Measurements from ENCODE around the gene PLAC8. TPM values are rescaled to one million over a fixed set of nuclear protein-coding genes. Genes with fewer than 3 reads are reported as not detected.
"Not testable (repeated sequence)": the region's sequence is repeated elsewhere in the genome, so short reads cannot be mapped to it uniquely, and the experiment has no call there.

The PLAC8 gene
- total RNA-seq, result 10 to 100 TPM; 10.0 to 37.4 TPM

DNA sequence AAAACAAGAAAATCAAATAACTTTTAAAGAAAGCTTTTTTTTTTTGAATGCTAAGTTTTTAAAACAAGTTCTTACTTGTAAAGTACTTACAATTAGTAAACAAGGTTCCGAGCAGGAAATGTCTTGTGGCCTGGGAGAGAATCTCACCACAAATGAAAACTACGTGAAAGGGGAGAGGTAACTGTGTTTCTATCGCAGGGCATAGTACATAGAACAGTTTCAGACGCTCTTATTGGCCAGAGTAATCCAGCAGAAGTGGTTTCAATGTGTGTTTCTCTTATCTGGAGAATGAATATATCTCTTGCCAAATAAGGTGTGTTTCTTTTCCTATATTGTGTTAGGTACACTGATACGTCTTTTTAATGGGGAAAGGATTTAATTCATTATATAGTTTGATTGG is at the start of gene PLAC8:
Gene PLAC8 (minus strand): TSS at position 154 of the 400 bp plus-strand sequence. CDS start 6,808 bp downstream, outside the sequence.
- H3K4me3 Mint-ChIP-seq, result peak within 1 kb of the TSS; percentile 86
- no peaks in the 10 kb centered on the region for H3K9me3 Mint-ChIP-seq
- peak in 1 of 2 donors; percentile 57 for ATAC-seq
- DNase-seq (ENCODE audit: low spot score), result peak; percentile 63
- H3K4me1 Mint-ChIP-seq (ENCODE audit: low read depth in 2 of 2), result peaks cover 38 to 51% of the 10 kb centered on the region in 2 donors
- peak within 1 kb of the TSS; percentile 95 to 96 for H3K27ac Mint-ChIP-seq
- H3K27me3 Mint-ChIP-seq, result no peaks in the 10 kb centered on the region
- H3K36me3 Mint-ChIP-seq, result no peaks in the 10 kb centered on the region

DNA sequence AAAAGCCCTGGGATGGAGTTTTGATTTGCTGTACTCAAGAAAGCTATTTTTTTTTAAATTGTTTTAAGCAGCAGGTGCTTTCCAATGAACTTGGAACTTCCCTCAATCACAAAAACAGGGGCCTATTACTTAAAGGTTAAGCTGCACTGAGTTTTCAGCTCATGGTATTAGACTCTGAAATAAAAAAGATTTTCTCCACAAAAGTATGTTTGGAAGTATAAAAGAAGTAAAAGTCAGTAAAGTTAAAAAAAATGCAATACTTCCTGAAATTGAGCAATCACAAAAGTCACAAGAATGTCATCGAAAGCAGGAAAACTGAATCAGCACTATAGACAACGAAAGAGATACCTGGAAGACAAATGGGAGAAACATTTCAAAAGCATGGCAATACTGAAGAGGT is 38.9 kb upstream of the PLAC8 start:
- no peak overlapping the region for H3K4me3 Mint-ChIP-seq
- no peak for ATAC-seq
- no peaks in the 10 kb centered on the region for H3K36me3 Mint-ChIP-seq
- DNase-seq (ENCODE audit: low spot score), result no peak
- no peaks in the 10 kb centered on the region for H3K27me3 Mint-ChIP-seq
- peaks cover 13 to 24% of the 10 kb centered on the region in 2 donors for H3K4me1 Mint-ChIP-seq (ENCODE audit: low read depth in 2 of 2)
- no peak overlapping the region for H3K27ac Mint-ChIP-seq
- H3K9me3 Mint-ChIP-seq, result peaks cover 2% of the 10 kb centered on the region

DNA sequence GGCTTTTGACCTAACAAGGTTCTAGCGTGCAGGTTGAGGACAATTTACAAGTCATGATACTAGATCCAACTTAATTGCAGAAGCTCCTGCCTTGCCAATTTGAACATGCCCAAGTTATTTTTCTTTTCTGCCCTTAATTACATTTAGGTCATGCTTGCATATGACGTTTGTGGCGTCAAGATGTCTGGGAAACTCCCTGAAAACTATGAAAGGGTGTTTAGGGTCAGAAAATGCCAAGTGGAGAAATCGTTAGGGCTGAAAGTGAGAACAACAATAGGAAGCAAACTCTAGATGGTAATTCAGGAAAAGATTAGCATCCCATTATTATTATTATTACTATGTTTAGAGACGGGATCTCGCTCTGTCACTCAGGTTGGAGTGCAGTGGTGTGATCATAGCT is 38.2 kb upstream of the PLAC8 start:
- H3K9me3 Mint-ChIP-seq, result peaks cover 2% of the 10 kb centered on the region
- no peak overlapping the region for H3K4me3 Mint-ChIP-seq
- no peaks in the 10 kb centered on the region for H3K36me3 Mint-ChIP-seq
- H3K27me3 Mint-ChIP-seq, result no peaks in the 10 kb centered on the region
- no peak overlapping the region for H3K27ac Mint-ChIP-seq
- ATAC-seq (no peak), DNase-seq (ENCODE audit: low spot score) (no peak)
- peaks cover 13 to 26% of the 10 kb centered on the region in 2 donors for H3K4me1 Mint-ChIP-seq (ENCODE audit: low read depth in 2 of 2)

- H3K4me3 Mint-ChIP-seq, result no peak overlapping the region
- H3K36me3 Mint-ChIP-seq, result no peaks in the 10 kb centered on the region
- H3K9me3 Mint-ChIP-seq, result peaks cover 2% of the 10 kb centered on the region
- no peak overlapping the region for H3K27ac Mint-ChIP-seq
- DNase-seq (ENCODE audit: low spot score), result no peak
- ATAC-seq, result no peak
- peaks cover 13 to 26% of the 10 kb centered on the region in 2 donors for H3K4me1 Mint-ChIP-seq (ENCODE audit: low read depth in 2 of 2)
- H3K27me3 Mint-ChIP-seq, result no peaks in the 10 kb centered on the region
Observed at GRCh38 chr4:83151651-83152050, 37.1 kb upstream of the PLAC8 start.

DNA sequence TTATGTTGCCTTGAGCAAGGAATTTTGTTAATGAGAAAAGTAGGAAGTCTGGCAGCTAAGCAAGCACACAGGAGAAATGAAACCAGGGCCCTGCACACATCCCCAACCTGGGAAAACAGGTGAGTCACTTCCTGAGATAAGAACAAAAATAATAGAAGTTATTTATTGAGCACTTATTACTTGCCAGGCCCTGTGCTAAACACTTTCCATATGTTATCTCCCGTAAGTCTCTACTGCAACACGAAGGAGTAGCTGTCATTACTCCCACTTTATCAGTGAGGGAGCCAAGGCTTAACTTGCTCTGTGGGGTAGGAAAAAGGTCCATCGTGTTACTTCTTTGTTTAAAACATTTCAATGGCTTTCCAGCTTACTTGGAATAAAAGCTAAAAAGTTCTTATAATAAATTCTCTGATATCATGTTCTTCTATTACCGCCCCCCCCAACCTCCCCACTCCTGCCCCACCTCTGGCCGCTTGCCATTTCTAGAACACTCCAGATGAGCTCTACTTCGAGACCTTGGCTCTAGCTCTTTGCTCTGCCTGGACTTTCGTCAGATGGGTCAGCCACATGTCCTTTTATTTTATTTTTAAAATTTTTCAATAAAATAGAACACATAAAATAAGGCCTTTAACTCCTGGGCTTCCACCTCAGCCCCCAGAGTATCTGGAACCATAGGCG is 36.3 kb upstream of the PLAC8 start:
- ATAC-seq (no peak), DNase-seq (ENCODE audit: low spot score) (no peak)
- peaks cover 2% of the 10 kb centered on the region for H3K9me3 Mint-ChIP-seq
- H3K27ac Mint-ChIP-seq, result no peak overlapping the region
- H3K4me1 Mint-ChIP-seq (ENCODE audit: low read depth in 2 of 2), result peaks cover 17 to 31% of the 10 kb centered on the region in 2 donors
- no peak overlapping the region for H3K4me3 Mint-ChIP-seq
- H3K36me3 Mint-ChIP-seq, result no peaks in the 10 kb centered on the region
- no peaks in the 10 kb centered on the region for H3K27me3 Mint-ChIP-seq

GRCh38 chr4:83149865-83150652 is 35.5 kb upstream of the PLAC8 start:
- no peaks in the 10 kb centered on the region for H3K36me3 Mint-ChIP-seq
- H3K4me3 Mint-ChIP-seq, result no peak overlapping the region
- H3K4me1 Mint-ChIP-seq (ENCODE audit: low read depth in 2 of 2), result peaks cover 21 to 32% of the 10 kb centered on the region in 2 donors
- ATAC-seq (no peak), DNase-seq (ENCODE audit: low spot score) (no peak)
- H3K27ac Mint-ChIP-seq, result no peak overlapping the region
- no peaks in the 10 kb centered on the region for H3K9me3 Mint-ChIP-seq
- H3K27me3 Mint-ChIP-seq, result no peaks in the 10 kb centered on the region

DNA sequence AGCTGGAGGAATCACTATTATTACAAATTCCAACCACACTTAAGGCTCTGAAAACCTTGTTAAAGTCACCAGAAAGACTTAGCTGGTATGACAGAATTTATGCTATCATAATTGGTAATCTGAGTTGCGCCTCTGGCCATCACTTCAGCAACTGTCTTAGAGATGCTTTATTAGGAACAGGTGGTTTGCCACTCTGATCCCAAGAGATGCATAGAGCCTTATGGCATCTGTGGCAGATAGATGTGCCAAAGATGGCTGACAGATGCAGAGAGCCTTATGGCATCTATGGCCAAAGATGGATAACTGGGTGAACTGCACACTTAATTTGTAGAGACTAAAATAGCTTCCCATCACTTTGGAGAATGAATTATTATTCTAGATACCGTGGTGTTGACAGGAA is 32.3 kb upstream of the PLAC8 start:
- Mint-ChIP-seq H3K9me3 (no peaks in the 10 kb centered on the region), H3K27me3 (no peaks in the 10 kb centered on the region), H3K36me3 (no peaks in the 10 kb centered on the region)

GRCh38 chr4:83145776-83146175 is 31.2 kb upstream of the PLAC8 start:
- not testable (repeated sequence) for H3K27me3 Mint-ChIP-seq; H3K4me3 Mint-ChIP-seq; H3K36me3 Mint-ChIP-seq; H3K9me3 Mint-ChIP-seq; DNase-seq (ENCODE audit: low spot score)
- peak; percentile 41 to 85 for ATAC-seq
- peak overlapping the region in 1 of 2 donors; percentile 55 for H3K27ac Mint-ChIP-seq
- H3K4me1 Mint-ChIP-seq (ENCODE audit: low read depth in 2 of 2), result peaks cover 22 to 25% of the 10 kb centered on the region in 2 donors

More for the DNA sequence above, 32.3 kb upstream of the PLAC8 start:
- Mint-ChIP-seq H3K4me1 (ENCODE audit: low read depth in 2 of 2) (peaks cover 22 to 30% of the 10 kb centered on the region in 2 donors), H3K27ac (no peak overlapping the region), H3K4me3 (no peak overlapping the region)
- DNase-seq (ENCODE audit: low spot score) (no peak), ATAC-seq (no peak)

DNA sequence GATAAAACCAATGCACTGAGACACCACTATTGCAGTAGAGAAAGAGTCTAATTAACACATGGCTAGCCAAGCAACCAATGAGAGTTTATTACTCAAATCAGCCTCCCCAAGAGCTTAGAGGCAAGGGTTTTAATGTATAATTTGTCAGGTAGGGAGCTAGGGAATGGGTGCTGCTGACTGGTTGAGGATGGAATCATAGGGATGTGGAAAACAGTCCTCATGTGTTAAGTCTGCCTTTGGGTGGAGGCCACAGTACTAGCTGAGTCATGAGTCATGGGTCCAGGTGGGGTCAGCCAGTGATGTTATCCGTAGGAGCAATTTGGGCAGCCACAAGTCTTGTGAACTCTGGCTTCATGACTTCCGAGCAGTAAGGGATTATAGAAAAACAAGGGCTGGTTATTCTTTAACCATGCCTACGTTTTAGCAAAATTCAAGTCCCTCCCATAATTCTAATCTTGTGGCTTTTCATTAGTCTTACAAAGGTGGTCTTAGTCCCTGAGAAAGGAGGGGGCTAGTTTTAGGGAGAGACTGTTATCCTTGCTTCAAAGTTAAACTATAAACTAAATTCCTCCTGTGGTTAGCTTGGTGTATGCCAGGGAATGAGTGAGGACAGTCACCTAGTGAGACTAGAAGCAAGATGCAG is 25.1 kb upstream of the PLAC8 start:
- peaks cover 4% of the 10 kb centered on the region for H3K9me3 Mint-ChIP-seq
- peaks cover 5% of the 10 kb centered on the region for H3K36me3 Mint-ChIP-seq
- no peaks in the 10 kb centered on the region for H3K27me3 Mint-ChIP-seq
- peak overlapping the region; percentile 70 for H3K27ac Mint-ChIP-seq
- DNase-seq (ENCODE audit: low spot score) (no peak), ATAC-seq (no peak)
- H3K4me1 Mint-ChIP-seq (ENCODE audit: low read depth in 2 of 2), result peaks cover 41% of the 10 kb centered on the region in 2 donors
- H3K4me3 Mint-ChIP-seq, result peak overlapping the region; percentile 55

DNA sequence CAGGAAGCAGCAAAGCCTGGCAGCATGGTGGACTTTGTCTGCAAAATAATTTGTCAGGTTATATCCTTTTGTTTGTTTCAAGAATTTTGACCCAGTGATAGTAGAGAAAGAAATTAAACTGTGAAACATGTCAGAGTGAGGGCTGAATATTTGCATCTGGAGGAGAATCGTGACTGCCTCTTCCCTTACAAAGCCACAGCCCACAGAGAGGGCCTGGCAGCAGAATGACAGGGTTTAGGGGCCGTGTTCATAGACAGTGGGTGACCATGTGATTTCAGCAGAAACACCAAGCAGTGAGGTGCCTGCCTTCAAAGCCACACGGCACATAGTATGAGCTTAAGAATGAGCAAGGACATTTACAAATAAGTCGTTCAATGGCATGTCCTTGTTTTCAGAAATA is 24.4 kb upstream of the PLAC8 start:
- peak overlapping the region; percentile 70 for H3K27ac Mint-ChIP-seq
- H3K36me3 Mint-ChIP-seq, result peaks cover 5% of the 10 kb centered on the region
- peaks cover 4% of the 10 kb centered on the region for H3K9me3 Mint-ChIP-seq
- H3K4me1 Mint-ChIP-seq (ENCODE audit: low read depth in 2 of 2), result peaks cover 41% of the 10 kb centered on the region in 2 donors
- peak overlapping the region; percentile 55 for H3K4me3 Mint-ChIP-seq
- DNase-seq (ENCODE audit: low spot score) (peak; percentile 74), ATAC-seq (peak; percentile 91 to 95)
- no peaks in the 10 kb centered on the region for H3K27me3 Mint-ChIP-seq

- ATAC-seq, result no peak
- Mint-ChIP-seq H3K36me3 (peaks cover 11% of the 10 kb centered on the region), H3K27me3 (no peaks in the 10 kb centered on the region), H3K27ac (peak overlapping the region in 1 of 2 donors; percentile 10), H3K4me3 (no peak overlapping the region), H3K9me3 (peaks cover 7% of the 10 kb centered on the region), H3K4me1 (ENCODE audit: low read depth in 2 of 2) (peaks cover 16 to 19% of the 10 kb centered on the region in 2 donors)
- no peak for DNase-seq (ENCODE audit: low spot score)
Observed at GRCh38 chr4:83132065-83132464, 17.5 kb upstream of the PLAC8 start.

- H3K36me3 Mint-ChIP-seq, result peaks cover 5% of the 10 kb centered on the region
- no peak for ATAC-seq
- peaks cover 19 to 27% of the 10 kb centered on the region in 2 donors for H3K4me1 Mint-ChIP-seq (ENCODE audit: low read depth in 2 of 2)
- no peak overlapping the region for H3K4me3 Mint-ChIP-seq
- DNase-seq (ENCODE audit: low spot score), result no peak
- peak overlapping the region in 1 of 2 donors; percentile 84 for H3K27ac Mint-ChIP-seq
- H3K27me3 Mint-ChIP-seq, result no peaks in the 10 kb centered on the region
- peaks cover 3% of the 10 kb centered on the region for H3K9me3 Mint-ChIP-seq
Observed at GRCh38 chr4:83129264-83129663, 14.7 kb upstream of the PLAC8 start.

- peaks cover 2% of the 10 kb centered on the region for H3K36me3 Mint-ChIP-seq
- peaks cover 23 to 32% of the 10 kb centered on the region in 2 donors for H3K4me1 Mint-ChIP-seq (ENCODE audit: low read depth in 2 of 2)
- H3K9me3 Mint-ChIP-seq, result peaks cover under 1% of the 10 kb centered on the region
- ATAC-seq (peak; percentile 33 to 46), DNase-seq (ENCODE audit: low spot score) (no peak)
- peak overlapping the region in 1 of 2 donors; percentile 84 for H3K27ac Mint-ChIP-seq
- H3K27me3 Mint-ChIP-seq, result no peaks in the 10 kb centered on the region
- H3K4me3 Mint-ChIP-seq, result no peak overlapping the region
Observed at GRCh38 chr4:83128240-83128929, 13.9 kb upstream of the PLAC8 start.
